Loucy (cell line): Measurements from ENCODE around the gene TRIO.

Source experiments
- CTCF ChIP-seq: fragments of 200-600 bp; sonication (generic); conservative IDR thresholded peaks from 2 replicates; pipeline ENCODE4 v1.5.1; 2014; ENCODE audit warnings: mild to moderate bottlenecking, antibody characterized with exemption, low read length
- EZH2phosphoT487 ChIP-seq: fragments of 200-600 bp; IDR thresholded peaks from 2 replicates; pipeline ENCODE4 v1.6.1; 2018; ENCODE audit warnings: antibody characterized with exemption, mild to moderate bottlenecking, moderate library complexity, borderline replicate concordance

- TF ChIP-seq CTCF (no peak), EZH2phosphoT487 (no peak)
Measured at GRCh38 chr5:14281746-14282181, 138.6 kb downstream of the TRIO start.
